Renal pelvis (tissue), 4 donors: ENCODE results near the gene ASB6. TPM values are rescaled to one million over a fixed set of nuclear protein-coding genes. Genes with fewer than 3 reads are reported as not detected.
A peak's percentile ranks its signal among the peaks of the same experiment; 100 is the strongest.

Source experiments
- DNase-seq: peaks from one replicate; pipeline ENCODE4 v3.0.0-alpha.2; 2013
- polyA plus RNA-seq, 3 donors: library from polyadenylated mRNA; unstranded; fragments of 120-200 nt; gene quantifications; one replicate each; pipeline ENCODE4 v1.2.1, GENCODE V29; 2013; ENCODE audit not compliant: insufficient read length in 3 of 3

Gene ASB6
- polyA plus RNA-seq, 3 donors: 19.2 to 22.5 (median 20.3) TPM

- DNase-seq: no peak
Observed at GRCh38 chr9:129628709-129629108, 13.2 kb downstream of the ASB6 start.

GRCh38 chr9:129627556-129628440, 14.2 kb downstream of the ASB6 start:
- DNase-seq: no peak

- no peak for DNase-seq
Observed at GRCh38 chr9:129626625-129627284, 15.2 kb downstream of the ASB6 start.

- peak; percentile 83 for DNase-seq
Observed at GRCh38 chr9:129626079-129626624, 15.8 kb downstream of the ASB6 start, which contains the start of gene NTMT1. NTMT1 (plus strand) TSS chr9:129626163; CDS start chr9:129632704, 6,541 bp downstream.

- DNase-seq: no peak
Observed at GRCh38 chr9:129624947-129625346, 17.0 kb downstream of the ASB6 start.

- no peak for DNase-seq
Observed at GRCh38 chr9:129624168-129624759, 17.7 kb downstream of the ASB6 start.

GRCh38 chr9:129623331-129623730, 18.6 kb downstream of the ASB6 start:
- no peak for DNase-seq

GRCh38 chr9:129620669-129621295, 21.2 kb downstream of the ASB6 start, which contains the start of gene C9orf50:
C9orf50 (minus strand) TSS chr9:129621101; CDS start chr9:129620574, 527 bp downstream.
- DNase-seq: no peak

GRCh38 chr9:129619787-129620668, 21.9 kb downstream of the ASB6 start:
- DNase-seq: no peak

- DNase-seq: no peak
Observed at GRCh38 chr9:129617167-129617566, 24.8 kb downstream of the ASB6 start.

GRCh38 chr9:129615407-129616285, 26.3 kb downstream of the ASB6 start:
- no peak for DNase-seq

- DNase-seq: no peak
Observed at GRCh38 chr9:129614932-129615331, 27.0 kb downstream of the ASB6 start.

- DNase-seq: no peak
Observed at GRCh38 chr9:129613520-129614175, 28.3 kb downstream of the ASB6 start.

GRCh38 chr9:129612815-129613519, 29.0 kb downstream of the ASB6 start:
- DNase-seq: no peak

GRCh38 chr9:129612123-129612522, 29.8 kb downstream of the ASB6 start:
- DNase-seq: no peak

- no peak for DNase-seq
Observed at GRCh38 chr9:129611307-129611800, 30.6 kb downstream of the ASB6 start.

- peak; percentile 73 for DNase-seq
Observed at GRCh38 chr9:129610473-129611306, 31.3 kb downstream of the ASB6 start.

- DNase-seq: no peak
Observed at GRCh38 chr9:129610213-129610472, 31.8 kb downstream of the ASB6 start.
